OCI-LY1 (cell line): ENCODE measurements around the gene PPIB.

Experiments
- H2AFZ ChIP-seq: fragments of 200-600 bp; sonication (generic), shearing (Covaris generic); 2 replicates; pipeline ENCODE4 v1.6.0; 2014; ENCODE audit warnings: antibody characterized with exemption, mild to moderate bottlenecking, low read length
- H3F3A ChIP-seq: fragments of 200-600 bp; sonication (generic), shearing (Covaris generic); 2 replicates; pipeline ENCODE4 v1.6.0; 2014; ENCODE audit warnings: mild to moderate bottlenecking, antibody characterized with exemption, low read length, moderate library complexity; ENCODE audit not compliant: insufficient read depth
- H3K27ac ChIP-seq: fragments of 200-600 bp; sonication (generic); 2 replicates; pipeline ENCODE4 v1.5.1; 2014; ENCODE audit warnings: low read length, mixed run types, mild to moderate bottlenecking, low read depth; ENCODE audit not compliant: poor library complexity, severe bottlenecking
- H3K27me3 ChIP-seq: fragments of 200-600 bp; sonication (generic); 2 replicates; pipeline ENCODE4 v1.6.0; 2014; ENCODE audit warnings: antibody characterized with exemption, mild to moderate bottlenecking, low read length, moderate library complexity; ENCODE audit not compliant: insufficient read depth
- H3K36me3 ChIP-seq: fragments of 200-600 bp; sonication (generic); 2 replicates; pipeline ENCODE4 v1.6.1; 2014; ENCODE audit warnings: mild to moderate bottlenecking, antibody characterized with exemption, low read length, moderate library complexity, mixed read lengths; ENCODE audit not compliant: insufficient read depth
- H3K4me1 ChIP-seq: fragments of 200-600 bp; sonication (generic); 2 replicates; pipeline ENCODE4 v1.5.1; 2014; ENCODE audit warnings: mild to moderate bottlenecking, low read length, moderate library complexity; ENCODE audit not compliant: insufficient read depth, severe bottlenecking
- H3K4me2 ChIP-seq: fragments of 200-600 bp; sonication (generic), shearing (Covaris generic); 2 replicates; pipeline ENCODE4 v1.6.1; 2014; ENCODE audit warnings: low read length
- H3K4me3 ChIP-seq: fragments of 200-600 bp; sonication (generic); 2 replicates; pipeline ENCODE4 v1.5.1; 2014; ENCODE audit warnings: low read length, low read depth, mild to moderate bottlenecking, mixed read lengths; ENCODE audit not compliant: poor library complexity, severe bottlenecking
- H3K79me2 ChIP-seq: fragments of 200-600 bp; shearing (Covaris generic); 2 replicates; pipeline ENCODE4 v1.6.1; 2016; ENCODE audit warnings: mixed run types, low read length, mixed read lengths; ENCODE audit not compliant: insufficient read depth
- H3K9ac ChIP-seq: fragments of 200-600 bp; sonication (generic), shearing (Covaris generic); 2 replicates; pipeline ENCODE4 v1.6.1; 2014; ENCODE audit warnings: mild to moderate bottlenecking, low read length, mixed read lengths
- H3K9me2 ChIP-seq: fragments of 200-600 bp; sonication (generic), shearing (Covaris generic); 2 replicates; pipeline ENCODE4 v1.6.1; 2014; ENCODE audit warnings: low read depth, mild to moderate bottlenecking, low read length, mixed read lengths
- H3K9me3 ChIP-seq: fragments of 200-600 bp; shearing (Covaris generic); 2 replicates; pipeline ENCODE4 v1.6.1; 2014; ENCODE audit warnings: low read length, mixed read lengths
- H4K20me1 ChIP-seq: fragments of 200-600 bp; sonication (generic), shearing (Covaris generic); 2 replicates; pipeline ENCODE4 v1.6.0; 2016; ENCODE audit warnings: mild to moderate bottlenecking, low read length; ENCODE audit not compliant: insufficient read depth
- EZH2 ChIP-seq: fragments of 200-600 bp; sonication (generic), shearing (Covaris generic); IDR thresholded peaks from 2 replicates; pipeline ENCODE4 v1.8.0; 2017; ENCODE audit warnings: borderline replicate concordance, mixed run types, mild to moderate bottlenecking, antibody characterized with exemption, low read length, moderate library complexity, mixed read lengths

PPIB gene

GRCh38 chr15:64107337-64107736 is 55.5 kb downstream of the PPIB start:
- peaks cover 60% of the 10 kb centered on the region for H3K79me2 ChIP-seq
- peaks cover 12% of the 10 kb centered on the region; the same call in 1 of the 2 replicates for H3K36me3 ChIP-seq
- no peak for TF ChIP-seq EZH2
- H3K9me3 ChIP-seq, result no peaks in the 10 kb centered on the region
- no peaks in the 10 kb centered on the region for H3K9me2 ChIP-seq
- H3K4me3 ChIP-seq, result no peak overlapping the region
- H2AFZ ChIP-seq, result no peak overlapping the region
- H3F3A ChIP-seq, result no peaks in the 10 kb centered on the region
- no peak overlapping the region for H3K27ac ChIP-seq
- no peaks in the 10 kb centered on the region for H3K27me3 ChIP-seq
- no peaks in the 10 kb centered on the region for H4K20me1 ChIP-seq
- H3K9ac ChIP-seq, result no peak overlapping the region
- no peak overlapping the region for H3K4me2 ChIP-seq
- H3K4me1 ChIP-seq, result peaks cover 10% of the 10 kb centered on the region
